Neural cell (in vitro differentiated cells): ENCODE data around the gene STK32B.

ENCODE experiments used
- CTCF ChIP-seq: fragments of 450-650 bp; IDR thresholded peaks from 2 replicates; pipeline ENCODE4 v1.5.1; 2014; ENCODE audit warnings: antibody characterized with exemption, mild to moderate bottlenecking, moderate library complexity; ENCODE audit not compliant: poor library complexity, severe bottlenecking
- EP300 ChIP-seq: fragments of 450-650 bp; conservative IDR thresholded peaks from 2 replicates; pipeline ENCODE4 v1.6.1; 2014; ENCODE audit warnings: antibody characterized with exemption, mild to moderate bottlenecking, moderate library complexity; ENCODE audit not compliant: poor library complexity, severe bottlenecking
- EZH2 ChIP-seq: fragments of 200-600, 300-800 bp; shearing (Covaris generic), sonication (generic); IDR thresholded peaks from 2 replicates; pipeline ENCODE4 v1.6.1; 2014; ENCODE audit warnings: antibody characterized with exemption, low read length, borderline replicate concordance, mild to moderate bottlenecking; ENCODE audit not compliant: insufficient read depth, poor library complexity, severe bottlenecking
- MXI1 ChIP-seq: fragments of 450-650 bp; conservative IDR thresholded peaks from 2 replicates; pipeline ENCODE4 v1.6.1; 2014; ENCODE audit warnings: antibody characterized with exemption, mild to moderate bottlenecking; ENCODE audit not compliant: poor library complexity, severe bottlenecking
- POLR2AphosphoS5 ChIP-seq: IDR thresholded peaks from 2 replicates; pipeline ENCODE4 v1.6.1; 2012
- RAD21 ChIP-seq: fragments of 450-650 bp; conservative IDR thresholded peaks from 2 replicates; pipeline ENCODE4 v1.6.1; 2014; ENCODE audit warnings: antibody characterized with exemption, mild to moderate bottlenecking, moderate library complexity
- REST ChIP-seq: IDR thresholded peaks from 2 replicates; pipeline ENCODE4 v1.6.1; 2012; ENCODE audit warnings: borderline replicate concordance
- SMC3 ChIP-seq: fragments of 450-650 bp; conservative IDR thresholded peaks from 2 replicates; pipeline ENCODE4 v1.6.1; 2014; ENCODE audit warnings: antibody characterized with exemption, mild to moderate bottlenecking, moderate library complexity; ENCODE audit not compliant: poor library complexity
- TAF1 ChIP-seq: IDR thresholded peaks from 2 replicates; pipeline ENCODE4 v1.6.1; 2012; ENCODE audit warnings: low read depth

GRCh38 chr4:5330339-5330989 is 279.2 kb downstream of the STK32B start:
- TF ChIP-seq EP300, result no peak
- no peak for TF ChIP-seq CTCF
- TF ChIP-seq SMC3, result no peak
- TF ChIP-seq RAD21, result no peak
- no peak for TF ChIP-seq EZH2
- TF ChIP-seq MXI1, result no peak
- TF ChIP-seq POLR2AphosphoS5, result no peak
- no peak for TF ChIP-seq TAF1
- no peak for TF ChIP-seq REST
